Cardiac septum (tissue), 1 donor: ENCODE data around the gene TYW3. TPM values are rescaled to one million over a fixed set of nuclear protein-coding genes. Genes with fewer than 3 reads are reported as not detected.

ENCODE experiments used
- DNase-seq: peaks from one replicate; pipeline ENCODE4 v3.0.0-alpha.2; 2020; ENCODE audit warnings: low spot score
- intact Hi-C: fragments of 100-400 bp; cut with DNase I; formaldehyde crosslinking; loops from one replicate; pipeline ENCODE4 v1.14.0; 2022
- total RNA-seq: library from RNA; stranded (reverse); fragmentation: NEBNext Ultra II Directional; extraction: Animal tissue kit (Norgen Biotek cat#: 25700); gene quantifications from one replicate; pipeline ENCODE4 v1.2.1, GENCODE V29; 2021
- donor health status: DM: no; HTN: no; CAD: no.

TYW3 gene
- total RNA-seq, 1 donor from 2014 or later = 24.4 TPM

DNA sequence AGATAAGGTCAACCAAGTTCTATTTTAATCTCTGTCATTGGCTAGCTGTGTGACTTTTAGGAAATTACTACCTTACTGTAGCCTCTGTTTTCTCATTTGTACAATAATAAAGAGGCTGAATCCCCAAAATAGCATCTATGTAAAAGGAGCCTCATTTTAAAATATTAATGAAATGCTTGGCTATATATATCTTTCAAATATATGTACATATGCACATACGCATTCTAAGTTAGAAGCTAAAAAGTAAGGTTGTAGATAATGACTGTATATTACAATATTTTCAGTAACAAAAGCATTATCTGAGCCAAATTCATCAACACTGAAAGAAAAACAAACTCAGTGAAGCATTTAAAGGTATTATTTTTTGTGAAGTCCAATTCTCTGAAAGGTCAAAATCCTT is 44.6 kb downstream of the TYW3 start:
- intact Hi-C loops = no loop called here
- DNase-seq = no peak

DNA sequence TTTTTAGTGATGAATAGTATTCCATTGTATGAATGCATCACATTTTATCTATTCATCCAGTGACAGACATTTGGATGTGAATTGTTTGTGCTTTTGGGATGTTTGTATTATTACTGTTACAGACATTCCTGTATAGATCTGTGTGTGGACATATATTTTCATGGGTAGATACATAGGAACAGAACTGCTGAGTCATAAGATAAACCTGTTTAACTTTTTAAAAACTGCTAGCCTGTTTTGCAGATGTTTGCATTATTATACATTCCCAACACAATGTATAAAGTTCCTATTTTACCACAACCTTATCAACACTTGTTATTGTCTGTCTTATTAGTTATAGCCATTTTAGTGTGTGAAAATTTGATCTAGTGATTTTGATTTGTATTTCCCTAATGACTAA is 46.8 kb downstream of the TYW3 start:
- no peak for DNase-seq
- intact Hi-C loops = no loop called here

DNA sequence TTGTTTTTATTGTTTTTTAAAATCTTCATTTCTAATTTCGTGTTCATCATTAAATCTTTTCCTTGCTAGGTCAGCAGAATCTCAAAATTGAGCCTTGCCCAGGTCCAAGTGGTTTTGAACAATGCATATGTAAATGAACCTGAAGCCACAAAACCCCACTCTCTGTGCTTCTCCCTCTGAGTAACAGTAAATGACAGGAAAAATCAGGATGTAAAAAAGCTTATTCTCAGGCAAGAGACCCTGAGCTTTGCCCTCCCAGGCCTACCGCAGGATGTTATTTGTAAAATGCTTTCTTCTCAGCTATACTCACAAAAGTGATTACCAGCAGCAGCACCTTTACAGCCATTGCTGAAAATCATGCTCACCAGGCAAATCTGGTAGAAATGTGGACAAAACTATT is 47.6 kb downstream of the TYW3 start:
- DNase-seq = no peak
- intact Hi-C loops = no loop called here

DNA sequence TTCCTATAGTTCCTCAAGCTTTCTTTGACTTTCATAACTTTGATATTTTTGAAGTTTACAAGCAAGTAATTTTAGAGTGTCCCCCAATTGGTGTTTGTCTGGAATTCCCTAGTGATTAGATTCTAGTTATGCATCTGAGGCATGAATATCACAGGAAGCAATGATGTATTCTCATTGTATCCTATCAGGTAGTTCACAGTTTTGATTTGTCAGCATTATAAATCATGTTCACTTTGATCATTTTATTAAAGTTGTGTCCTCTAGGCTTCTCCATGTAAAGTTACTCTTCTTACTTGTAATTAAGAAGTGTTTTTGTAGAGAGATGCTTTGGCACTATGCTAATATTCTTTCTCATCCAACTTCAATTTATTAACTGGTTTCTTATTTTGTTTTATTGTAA is 53.0 kb downstream of the TYW3 start:
- DNase-seq = no peak
- intact Hi-C loops = no loop called here

DNA sequence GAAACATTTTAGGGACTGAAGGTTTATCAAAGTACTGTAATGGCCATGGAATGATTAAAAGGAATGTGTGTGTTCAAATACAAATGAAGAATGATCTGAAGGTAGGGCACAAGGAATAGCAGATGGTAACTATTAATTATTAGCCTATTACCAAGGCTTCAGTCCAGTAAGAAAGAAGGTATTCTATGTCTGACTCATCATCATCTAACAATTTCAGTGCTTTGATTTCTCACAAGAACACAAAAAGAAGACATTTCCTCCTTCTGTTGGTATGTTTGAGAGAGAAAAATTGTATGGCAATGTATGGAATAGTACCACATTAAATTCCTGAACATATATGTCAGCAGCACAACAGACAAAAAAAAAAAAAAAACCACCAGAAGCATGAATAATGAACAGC is 57.5 kb downstream of the TYW3 start:
- intact Hi-C loops = no loop called here
- no peak for DNase-seq

DNA sequence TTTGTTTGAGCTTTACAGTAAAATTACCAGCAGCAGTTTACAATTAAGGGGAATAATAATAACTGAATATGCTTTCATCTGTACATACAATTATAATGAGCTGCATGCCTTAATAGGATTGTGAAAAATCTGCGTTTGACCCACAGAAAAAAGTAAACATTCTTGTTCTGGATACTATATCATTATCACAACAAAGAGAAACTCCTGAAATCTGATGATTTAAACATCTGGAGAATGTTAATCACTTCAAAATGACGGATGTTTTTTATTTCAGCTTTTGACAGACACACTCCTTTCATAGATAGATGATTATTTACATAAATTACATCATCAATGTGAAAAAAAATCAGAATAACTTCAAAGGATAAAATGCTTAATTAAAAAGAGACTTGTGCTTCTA is 58.5 kb downstream of the TYW3 start:
- no peak for DNase-seq
- intact Hi-C loops = no loop called here

DNA sequence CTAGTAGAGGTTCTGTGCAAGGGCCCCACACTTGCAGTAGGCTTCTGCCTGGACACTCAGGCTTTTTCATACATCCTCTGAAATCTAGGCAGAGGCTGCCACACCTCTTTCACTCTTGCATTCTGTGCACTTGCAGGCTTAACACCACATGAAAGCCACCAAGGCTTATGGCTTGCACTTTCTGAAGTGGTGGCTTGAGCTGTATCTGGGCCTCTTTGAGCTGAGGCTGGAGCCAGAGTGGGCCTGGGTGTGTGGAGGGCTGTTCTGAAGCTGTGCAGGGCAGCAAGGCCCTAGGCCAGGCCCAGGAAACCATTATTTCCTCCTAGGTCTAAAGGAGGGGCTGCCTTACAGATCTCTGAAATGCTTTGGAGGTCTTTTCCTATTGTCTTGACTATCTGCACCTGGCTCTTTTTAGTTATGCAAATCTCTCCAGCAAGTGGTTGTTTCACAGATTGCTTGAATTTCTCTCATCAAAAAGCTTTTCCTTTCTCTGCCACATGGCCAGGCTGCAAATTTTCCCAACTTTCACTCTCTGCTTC is 66.2 kb downstream of the TYW3 start:
- intact Hi-C loops = no loop called here
- DNase-seq = no peak

DNA sequence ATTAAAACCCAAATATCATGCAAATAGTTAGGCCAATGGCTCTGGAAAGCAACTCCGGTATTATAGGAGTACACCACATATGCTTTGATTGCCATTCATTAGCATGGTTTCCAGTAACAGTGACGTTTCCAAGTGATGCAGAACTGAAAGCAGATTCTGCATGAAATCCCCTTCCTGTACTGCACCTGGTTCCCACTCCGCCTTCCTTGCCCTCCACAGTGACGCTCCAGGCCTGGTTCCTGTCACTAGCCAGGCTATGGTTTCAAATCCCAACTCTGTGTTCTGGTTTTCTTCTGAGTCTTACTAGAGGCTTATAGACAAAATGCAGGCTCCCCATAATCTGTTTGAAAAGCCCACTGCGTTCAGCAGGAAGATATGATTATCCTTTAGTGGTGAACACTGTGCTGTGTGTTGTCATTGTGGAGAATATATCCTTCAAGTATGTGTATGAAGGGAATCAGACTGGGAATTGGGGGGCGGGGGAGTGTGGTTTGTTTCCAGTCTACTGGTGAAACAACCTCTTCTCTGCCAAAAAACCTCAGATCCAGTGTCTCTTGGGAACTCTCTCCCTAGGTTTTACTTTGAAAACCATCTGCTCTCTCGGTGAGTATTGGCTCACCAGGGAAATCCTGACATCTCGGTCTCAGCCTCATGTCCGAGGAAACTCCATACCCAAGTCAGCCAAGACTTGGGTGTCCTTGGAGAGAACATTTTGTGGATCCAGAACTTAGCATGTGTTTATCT is 78.7 kb downstream of the TYW3 start:
- DNase-seq = no peak
- intact Hi-C loops = no loop called here

DNA sequence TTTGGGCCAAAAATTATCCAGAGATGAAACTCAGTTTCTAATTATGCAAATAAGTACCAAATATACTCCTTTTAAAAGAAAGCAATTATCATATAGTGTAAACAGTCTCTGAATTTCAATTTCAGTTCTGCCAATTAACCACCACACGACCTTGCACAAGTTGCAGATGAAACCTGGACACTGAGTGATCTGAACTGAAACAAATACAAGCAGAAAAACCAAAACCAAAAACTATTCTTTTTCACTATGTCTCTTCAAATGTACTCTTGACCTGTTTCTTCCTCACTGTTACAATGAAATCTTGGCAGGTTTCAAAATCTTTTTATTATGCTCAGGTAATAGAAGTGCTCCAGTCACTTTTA is 79.2 kb downstream of the TYW3 start:
- intact Hi-C loops = no loop called here
- no peak for DNase-seq

Other genes starting within 250 kb of the TYW3 start
- gene LRRC53, start 220.5 kb upstream of the TYW3 start, total RNA-seq = not detected
- gene ERICH3, start 59.4 kb upstream of the TYW3 start, total RNA-seq = 0.11 TPM
- gene CRYZ, start 102 bp upstream of the TYW3 start, total RNA-seq = 31.0 TPM